Endothelial cell of umbilical vein (primary cell): Measurements from ENCODE around the gene PSMB2. TPM values are rescaled to one million over a fixed set of nuclear protein-coding genes. Genes with fewer than 3 reads are reported as not detected.

Source experiments
- BruUV-seq: library from RNA; stranded (reverse); fragments of 400-500 nt; replicated peaks from 2 replicates; lab custom pipeline; 2021; lab: Mats Ljungman, UMichigan
- CTCF ChIA-PET: fragments of 300-600, 350-600 bp; sonication (Branson Sonifier 250); formaldehyde crosslinking; loops from one replicate; lab custom pipeline; 2021; ENCODE audit warnings: antibody characterized with exemption, inconsistent platforms; lab: Charles Lee
- POLR2A ChIA-PET: fragments of 300-600, 350-600 bp; sonication (Branson Sonifier 250); formaldehyde crosslinking; loops from one replicate; lab custom pipeline; 2021; ENCODE audit warnings: antibody characterized with exemption, inconsistent platforms; lab: Charles Lee
- DNase-seq: peaks from one replicate; pipeline ENCODE4 v3.0.0-alpha.2; 2011; ENCODE audit warnings: low read depth, low spot score
- FAIRE-seq: peaks from 2 replicates; lab custom pipeline; 2011; peaks lifted over from hg19 to GRCh38; lab: Jason Lieb, UNC
- H2AFZ ChIP-seq: 2 replicates; pipeline ENCODE4 v1.6.0; 2012; ENCODE audit warnings: low read depth, low read length, control low read depth, inconsistent platforms
- H3K27ac ChIP-seq: 2 replicates; pipeline ENCODE4 v1.5.1; 2011; ENCODE audit warnings: low read depth, mild to moderate bottlenecking, control low read depth, low read length, moderate library complexity; ENCODE audit not compliant: insufficient read depth
- H3K27me3 ChIP-seq, 2 experiments: 2 replicates each; pipeline versions ENCODE4 v1.6.0 to v1.6.1; 2011; ENCODE audit warnings: low read length in 2 of 2, mixed read lengths in 1 of 2; ENCODE audit not compliant: control insufficient read depth in 2 of 2, insufficient read depth in 2 of 2
- H3K36me3 ChIP-seq, 2 experiments: 2 replicates in 1 of 2; 3 replicates in 1 of 2; pipeline ENCODE4 v1.5.1; 2011; ENCODE audit warnings: low read length in 2 of 2, mild to moderate bottlenecking in 1 of 2, moderate library complexity in 1 of 2; ENCODE audit not compliant: control insufficient read depth in 2 of 2, insufficient read depth in 2 of 2; ENCODE audit errors: extremely low read depth in 1 of 2
- H3K4me1 ChIP-seq: 3 replicates; pipeline ENCODE4 v1.5.1; 2011; ENCODE audit warnings: mild to moderate bottlenecking, low read length; ENCODE audit not compliant: control insufficient read depth, insufficient read depth; ENCODE audit errors: extremely low read depth
- H3K4me2 ChIP-seq: 2 replicates; pipeline ENCODE4 v1.6.1; 2011; ENCODE audit warnings: low read length, control low read depth, mixed read lengths; ENCODE audit not compliant: insufficient read depth
- H3K4me3 ChIP-seq, 3 experiments: fragments of 200-600 bp in 1 of 3; sonication (generic), shearing (Covaris generic) in 1 of 3; replicated peaks in 1 of 3; 2 replicates each; pipeline ENCODE4 v1.5.1; 2011 to 2016; ENCODE audit warnings: control low read depth in 3 of 3, low read length in 3 of 3, mild to moderate bottlenecking in 2 of 3, inconsistent platforms in 1 of 3, low read depth in 1 of 3, moderate library complexity in 1 of 3; ENCODE audit not compliant: insufficient read depth in 1 of 3
- H3K79me2 ChIP-seq: 2 replicates; pipeline ENCODE4 v1.6.0; 2012; ENCODE audit warnings: low read length, inconsistent platforms; ENCODE audit not compliant: control insufficient read depth, insufficient read depth
- H3K9ac ChIP-seq: replicated peaks from 2 replicates; pipeline ENCODE3; 2011; ENCODE audit warnings: low read length, control low read depth; ENCODE audit not compliant: insufficient read depth; ENCODE audit errors: extremely low read depth
- H3K9me1 ChIP-seq: replicated peaks from 3 replicates; pipeline ENCODE4 v1.6.0; 2011; ENCODE audit warnings: mild to moderate bottlenecking, low read length; ENCODE audit not compliant: control insufficient read depth, insufficient read depth; ENCODE audit errors: extremely low read depth
- H3K9me3 ChIP-seq: replicated peaks from 2 replicates; pipeline ENCODE4 v1.5.1; 2012; ENCODE audit warnings: low read length, inconsistent platforms; ENCODE audit not compliant: control insufficient read depth, insufficient read depth
- H4K20me1 ChIP-seq: replicated peaks from 2 replicates; pipeline ENCODE3; 2011; ENCODE audit warnings: mild to moderate bottlenecking, low read length; ENCODE audit not compliant: control insufficient read depth, insufficient read depth; ENCODE audit errors: extremely low read depth
- EZH2 ChIP-seq: IDR thresholded peaks from 2 replicates; pipeline ENCODE4 v1.6.1; 2012; ENCODE audit warnings: borderline replicate concordance, low read depth, mild to moderate bottlenecking, moderate library complexity, low read length, inconsistent platforms; ENCODE audit not compliant: severe bottlenecking
- MAX ChIP-seq: IDR thresholded peaks from 2 replicates; pipeline ENCODE4 v1.6.1; 2011; ENCODE audit not compliant: insufficient read depth, insufficient read length
- POLR2AphosphoS5 ChIP-seq: IDR thresholded peaks from 2 replicates; pipeline ENCODE4 v1.6.1; 2012; ENCODE audit warnings: low read depth, mild to moderate bottlenecking, control low read depth, low read length, moderate library complexity; ENCODE audit not compliant: insufficient read depth
- dilution Hi-C: fragments of 300-500 bp; cut with MboI; formaldehyde crosslinking; loops from one replicate; pipeline ENCODE4 v1.15.0; 2019; ENCODE audit warnings: low sequenced_read_pairs; ENCODE audit not compliant: extremely low pct_ligation_motif_present
- intact Hi-C: fragments of 100-400 bp; cut with micrococcal nuclease; formaldehyde crosslinking; loops from one replicate; pipeline ENCODE4 v1.10.0; 2022
- polyA plus RNA-seq, 4 experiments: library from polyadenylated mRNA; depleted of rRNA in 3 of 4; stranded (reverse) in 3 of 4; unstranded in 1 of 4; fragments of >200 nt; gene quantifications; 2 replicates each; pipeline versions ENCODE4 v1.2.1 to v1.2.3, GENCODE V29; 2011 to 2012; ENCODE audit warnings: missing spikeins in 1 of 4
- total RNA-seq: library from RNA; stranded (reverse); gene quantifications from 2 replicates; pipeline ENCODE4 v1.2.3, GENCODE V29; 2021

The PSMB2 gene
- total and polyA plus RNA-seq, 2 donors (not counting 3 experiments of a cell fraction or from before 2014, with no cell fraction given) = 93.6 to 118 TPM

GRCh38 chr1:35561972-35562680 lies 79.2 kb downstream of the PSMB2 start:
- H3K79me2 ChIP-seq = no peaks in the 10 kb centered on the region
- intact Hi-C loops (loop anchor here (5.0 kb wide), 1 partner anchor 710 kb away; no protein-coding TSS in a partner anchor), dilution Hi-C loops (no loop called here)
- peaks cover 0 to 4% of the 10 kb centered on the region in 2 experiments for H3K36me3 ChIP-seq
- POLR2A ChIA-PET = no interaction called here
- H3K4me1 ChIP-seq = no peaks in the 10 kb centered on the region
- no peak overlapping the region for H3K9ac ChIP-seq
- FAIRE-seq (no peak), DNase-seq (no peak)
- no TSS peak for BruUV-seq
- no peak overlapping the region for H3K27ac ChIP-seq
- TF ChIP-seq MAX = no peak
- no peak for TF ChIP-seq POLR2AphosphoS5
- H2AFZ ChIP-seq = no peak overlapping the region
- no peaks in the 10 kb centered on the region for H3K9me3 ChIP-seq
- no peaks in the 10 kb centered on the region for H3K27me3 ChIP-seq
- CTCF ChIA-PET = interaction anchor here (0.6 to 8.5 kb wide), 4 partner anchors 13 to 168 kb away, joined by 3 to 155 read pairs (median 6); no protein-coding TSS in a partner anchor
- H3K4me2 ChIP-seq = no peak overlapping the region
- H3K4me3 ChIP-seq = no peak overlapping the region
- H3K9me1 ChIP-seq = no peaks in the 10 kb centered on the region
- no peaks in the 10 kb centered on the region for H4K20me1 ChIP-seq

- Histone ChIP-seq H2AFZ (no peak overlapping the region), H3K27ac (no peak overlapping the region), H3K4me2 (no peak overlapping the region), H3K79me2 (peaks cover 4% of the 10 kb centered on the region), H3K36me3 (peaks cover 0 to 4% of the 10 kb centered on the region in 2 experiments), H3K4me3 (no peak overlapping the region), H3K9me3 (no peaks in the 10 kb centered on the region), H3K27me3 (no peaks in the 10 kb centered on the region), H3K9me1 (no peaks in the 10 kb centered on the region), H4K20me1 (no peaks in the 10 kb centered on the region), H3K9ac (no peak overlapping the region), H3K4me1 (peaks cover 4% of the 10 kb centered on the region)
- intact Hi-C loops = loop anchor here (5.0 kb wide), 1 partner anchor 709 kb away; no protein-coding TSS in a partner anchor
- dilution Hi-C loops = no loop called here
- TF ChIP-seq EZH2 = no peak
- DNase-seq (no peak), FAIRE-seq (no peak)
- ChIA-PET POLR2A (no interaction called here), CTCF (interaction anchor here (1.4 to 8.5 kb wide), 3 partner anchors 13 to 154 kb away, joined by 3 to 155 read pairs (median 9); no protein-coding TSS in a partner anchor)
- BruUV-seq = no TSS peak
Measured at GRCh38 chr1:35561297-35561971, 79.9 kb downstream of the PSMB2 start.
